CD14-positive monocyte (primary cell): ENCODE results near the gene TFAM. TPM values are rescaled to one million over a fixed set of nuclear protein-coding genes. Genes with fewer than 3 reads are reported as not detected.

ENCODE experiments used
- DNase-seq, 3 donors: peaks; one replicate each; pipeline ENCODE4 v3.0.0-alpha.2; 2011 to 2022
- H2AFZ ChIP-seq: 2 replicates; pipeline ENCODE4 v1.6.0; 2012; ENCODE audit warnings: mild to moderate bottlenecking, low read depth, low read length, inconsistent platforms; ENCODE audit not compliant: insufficient read depth, poor library complexity, severe bottlenecking
- H3K27ac ChIP-seq, 2 donors: 1 replicate in 1 of 2; 2 replicates in 1 of 2; pipeline ENCODE4 v1.5.1; 2012 to 2013; ENCODE audit warnings: low read length in 2 of 2, control low read depth in 1 of 2, inconsistent platforms in 1 of 2, low read depth in 1 of 2, mild to moderate bottlenecking in 1 of 2
- H3K27me3 ChIP-seq, 2 donors: one replicate each; pipeline versions ENCODE4 v1.6.0 to v1.6.1; 2011 to 2013; ENCODE audit warnings: low read length in 2 of 2; ENCODE audit not compliant: control insufficient read depth in 2 of 2, insufficient read depth in 2 of 2
- H3K36me3 ChIP-seq, 2 donors: replicated peaks in 1 of 2; 1 replicate in 1 of 2; 2 replicates in 1 of 2; pipeline versions ENCODE4 v1.5.1 to v1.6.1; 2012 to 2013; ENCODE audit warnings: low read length in 2 of 2, control low read depth in 1 of 2, inconsistent platforms in 1 of 2, mild to moderate bottlenecking in 1 of 2; ENCODE audit not compliant: insufficient read depth in 2 of 2, control insufficient read depth in 1 of 2
- H3K4me1 ChIP-seq, 2 donors: 1 replicate in 1 of 2; 2 replicates in 1 of 2; pipeline versions ENCODE4 v1.5.1 to v1.6.1; 2012 to 2013; ENCODE audit warnings: low read length in 2 of 2, control low read depth in 1 of 2, inconsistent platforms in 1 of 2, mild to moderate bottlenecking in 1 of 2, moderate library complexity in 1 of 2; ENCODE audit not compliant: insufficient read depth in 2 of 2, control insufficient read depth in 1 of 2
- H3K4me2 ChIP-seq: replicated peaks from 2 replicates; pipeline ENCODE3; 2012; ENCODE audit warnings: low read length, moderate library complexity, mild to moderate bottlenecking; ENCODE audit not compliant: poor library complexity, severe bottlenecking; ENCODE audit errors: extremely low read depth
- H3K4me3 ChIP-seq, 3 experiments: fragments of 200-600 bp in 1 of 3; sonication (generic) in 1 of 3; replicated peaks in 1 of 3; 1 replicate in 2 of 3; 2 replicates in 1 of 3; pipeline ENCODE4 v1.5.1; 2011 to 2013; ENCODE audit warnings: low read length in 3 of 3, mild to moderate bottlenecking in 3 of 3, control low read depth in 2 of 3, low read depth in 2 of 3, inconsistent platforms in 1 of 3, moderate library complexity in 1 of 3
- H3K79me2 ChIP-seq: 2 replicates; pipeline ENCODE4 v1.6.0; 2012; ENCODE audit warnings: mild to moderate bottlenecking, control low read depth, inconsistent platforms, low read length, moderate library complexity; ENCODE audit not compliant: insufficient read depth
- H3K9ac ChIP-seq: 2 replicates; pipeline ENCODE4 v1.6.0; 2017; ENCODE audit warnings: low read length, mild to moderate bottlenecking; ENCODE audit not compliant: insufficient read depth, poor library complexity, severe bottlenecking
- H3K9me3 ChIP-seq, 2 donors: replicated peaks in 1 of 2; 1 replicate in 1 of 2; 2 replicates in 1 of 2; pipeline versions ENCODE4 v1.5.1 to v1.6.1; 2012 to 2013; ENCODE audit warnings: low read length in 2 of 2, control low read depth in 1 of 2; ENCODE audit not compliant: control insufficient read depth in 1 of 2, insufficient read depth in 1 of 2
- H4K20me1 ChIP-seq: 2 replicates; pipeline ENCODE4 v1.6.0; 2012; ENCODE audit warnings: mild to moderate bottlenecking, low read length, control low read depth, moderate library complexity; ENCODE audit not compliant: insufficient read depth
- H3K27ac Mint-ChIP-seq, 7 donors: one replicate each; pipeline ENCODE4 v1.8.0; 2020; ENCODE audit warnings: mild to moderate bottlenecking in 7 of 7, mixed read lengths in 7 of 7, moderate library complexity in 6 of 7, inconsistent platforms in 2 of 7
- H3K27me3 Mint-ChIP-seq, 3 donors: one replicate each; pipeline ENCODE4 v1.8.0; 2021 to 2022; ENCODE audit warnings: low read depth in 3 of 3, mild to moderate bottlenecking in 3 of 3, mixed read lengths in 3 of 3, moderate library complexity in 3 of 3, inconsistent platforms in 1 of 3
- H3K36me3 Mint-ChIP-seq, 2 donors: one replicate each; pipeline ENCODE4 v1.8.0; 2020; ENCODE audit warnings: mixed read lengths in 2 of 2, inconsistent platforms in 1 of 2, mild to moderate bottlenecking in 1 of 2
- H3K4me1 Mint-ChIP-seq: one replicate; pipeline ENCODE4 v1.8.0; 2020; ENCODE audit warnings: mild to moderate bottlenecking, mixed read lengths
- H3K4me3 Mint-ChIP-seq, 2 donors: one replicate each; pipeline ENCODE4 v1.8.0; 2020; ENCODE audit warnings: mild to moderate bottlenecking in 2 of 2, mixed read lengths in 2 of 2, moderate library complexity in 1 of 2
- H3K9me3 Mint-ChIP-seq, 7 donors: one replicate each; pipeline ENCODE4 v1.8.0; 2020 to 2022; ENCODE audit warnings: mixed read lengths in 7 of 7, mild to moderate bottlenecking in 6 of 7, moderate library complexity in 6 of 7, inconsistent platforms in 2 of 7
- CTCF ChIP-seq: fragments of 200-600 bp; IDR thresholded peaks from one replicate; pipeline ENCODE4 v1.8.0; 2022; ENCODE audit warnings: antibody characterized with exemption, mild to moderate bottlenecking
- WGBS: methylation state at CpG from one replicate; pipeline ENCODE4 v1.1.5; 2013; ENCODE audit warnings: missing lambda C conversion rate; ENCODE audit not compliant: insufficient coverage; 5-methylcytosine and 5-hydroxymethylcytosine counted together
- intact Hi-C, 2 donors: fragments of 100-400 bp; cut with micrococcal nuclease; formaldehyde crosslinking; loops; one replicate each; pipeline versions ENCODE4 v1.15.0 to v1.15.1; 2023
- polyA plus RNA-seq, 3 donors: library from polyadenylated mRNA; depleted of rRNA in 1 of 3; unstranded in 2 of 3; stranded (reverse) in 1 of 3; fragments of 300-500 nt in 2 of 3; fragments of >200 nt in 1 of 3; fragmentation: Illumina TruSeq in 2 of 3; gene quantifications; 1 replicate in 2 of 3; 2 replicates in 1 of 3; pipeline ENCODE4 v1.2.3, GENCODE V29; 2012 to 2021

TFAM gene
- polyA plus RNA-seq, 3 donors: 5.9 to 34.4 (median 33.8) TPM

DNA sequence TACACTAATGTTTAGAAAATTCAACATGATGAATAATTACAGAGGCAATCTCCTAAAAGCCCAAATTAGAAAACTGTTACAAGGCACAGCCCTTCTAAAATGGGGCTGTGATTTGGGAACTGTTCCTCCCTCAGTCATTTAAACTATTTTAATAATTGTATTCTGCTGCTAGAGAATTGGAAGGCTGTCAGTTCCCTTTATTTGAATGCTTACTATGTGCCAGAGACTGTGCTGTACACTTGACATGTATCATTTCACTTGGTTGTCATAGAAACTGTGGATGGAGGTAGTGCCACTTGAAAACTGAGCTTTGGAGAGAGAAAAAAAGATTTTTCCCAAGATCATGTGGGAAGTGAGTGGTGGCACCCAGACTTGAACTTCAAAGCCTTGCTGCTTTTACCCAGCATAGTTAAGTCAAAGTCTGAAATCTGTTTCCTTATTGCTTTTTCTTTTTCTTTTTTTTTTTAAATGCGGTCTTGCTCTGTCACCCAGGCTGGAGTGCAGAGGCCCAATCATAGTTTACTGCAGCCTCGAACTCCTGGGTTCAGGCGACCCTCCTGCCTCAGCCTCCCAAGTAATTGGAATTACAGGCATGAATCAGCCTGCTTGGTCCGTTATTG is 26.8 kb upstream of the TFAM start:
- peak overlapping the region; percentile 53 to 87 (median 81) for H3K27ac Mint-ChIP-seq

DNA sequence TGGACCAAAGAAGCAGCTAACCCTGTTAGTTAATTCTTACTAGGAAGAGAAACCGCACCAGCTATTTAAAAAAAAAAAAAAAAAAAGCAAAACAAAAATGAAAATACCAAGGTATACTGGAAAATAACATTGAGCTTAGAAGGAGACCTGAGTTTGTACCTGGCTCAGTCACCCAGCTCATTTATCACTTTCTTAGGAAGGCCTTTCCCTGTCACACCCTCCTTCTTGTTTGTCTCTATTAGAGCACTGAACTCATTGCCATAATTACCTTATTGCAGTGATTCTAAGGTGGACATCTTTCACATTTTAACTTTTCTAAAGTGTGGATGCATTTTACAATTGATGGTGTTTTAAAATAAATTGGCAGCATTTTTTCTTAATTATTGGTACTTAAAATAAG is 26.3 kb upstream of the TFAM start:
- intact Hi-C loops: no loop called here
- Histone ChIP-seq H3K9me3 (no peaks in the 10 kb centered on the region), H4K20me1 (peaks cover 77% of the 10 kb centered on the region), H3K27me3 (no peaks in the 10 kb centered on the region), H3K4me1 (peaks cover 29 to 56% of the 10 kb centered on the region in 2 donors), H2AFZ (no peak overlapping the region), H3K4me3 (no peak overlapping the region), H3K4me2 (no peak overlapping the region), H3K9ac (no peak overlapping the region), H3K36me3 (peaks cover 23 to 24% of the 10 kb centered on the region in 2 donors), H3K27ac (peak overlapping the region; percentile 16 to 66), H3K79me2 (peaks cover 78% of the 10 kb centered on the region)
- no peak for DNase-seq
- H3K4me1 Mint-ChIP-seq: peaks cover 52% of the 10 kb centered on the region
- peaks cover 33 to 34% of the 10 kb centered on the region in 2 donors for H3K36me3 Mint-ChIP-seq
- no peak overlapping the region for H3K4me3 Mint-ChIP-seq
- H3K9me3 Mint-ChIP-seq: peaks cover 0 to 3% (median 0%) of the 10 kb centered on the region in 7 donors
- no peak for TF ChIP-seq CTCF
- H3K27me3 Mint-ChIP-seq: no peaks in the 10 kb centered on the region
- peak overlapping the region in 5 of 7 donors; percentile 66 to 87 (median 84) for H3K27ac Mint-ChIP-seq
- WGBS: no CpG with 5 or more reads among the region's 1 CpG

More for the DNA sequence above, 26.8 kb upstream of the TFAM start:
- Histone ChIP-seq H3K27me3 (no peaks in the 10 kb centered on the region), H3K4me1 (peaks cover 29 to 56% of the 10 kb centered on the region in 2 donors), H3K4me2 (no peak overlapping the region), H3K4me3 (no peak overlapping the region), H3K9me3 (no peaks in the 10 kb centered on the region), H3K36me3 (peaks cover 18 to 19% of the 10 kb centered on the region in 2 donors), H3K9ac (no peak overlapping the region), H2AFZ (no peak overlapping the region), H3K27ac (peak overlapping the region; percentile 16 to 66), H3K79me2 (peaks cover 83% of the 10 kb centered on the region), H4K20me1 (peaks cover 81% of the 10 kb centered on the region)
- Mint-ChIP-seq H3K4me1 (peaks cover 52% of the 10 kb centered on the region), H3K36me3 (peaks cover 29% of the 10 kb centered on the region in 2 donors), H3K9me3 (peaks cover 0 to 3% (median 0%) of the 10 kb centered on the region in 7 donors), H3K4me3 (no peak overlapping the region), H3K27me3 (no peaks in the 10 kb centered on the region)
- intact Hi-C loops: no loop called here
- no peak for TF ChIP-seq CTCF
- WGBS: 66% methylated on average over 3 of the region's 4 CpGs
- peak in 1 of 3 donors; percentile 32 for DNase-seq
